ENCODE data around the gene FSTL5.

FSTL5 gene

DNA sequence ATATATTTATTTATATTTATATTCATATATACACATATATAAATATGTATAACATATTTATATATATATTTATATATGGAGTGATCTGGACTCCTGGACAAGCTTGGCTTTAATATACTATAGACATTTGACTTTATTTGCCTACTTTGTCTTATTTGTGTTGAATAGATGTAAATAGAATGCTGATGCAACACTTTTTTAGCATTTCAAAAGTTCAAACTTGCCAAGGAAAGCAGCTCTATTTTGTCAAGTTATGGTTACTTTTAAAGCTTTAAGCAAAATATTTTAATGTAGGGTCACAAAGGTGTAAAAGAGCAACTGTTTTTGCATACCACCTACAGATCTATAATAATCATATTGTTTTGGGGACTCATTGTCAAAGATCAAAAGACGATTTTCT is 61.1 kb downstream of the FSTL5 start:
- no peak for DNase-seq

DNA sequence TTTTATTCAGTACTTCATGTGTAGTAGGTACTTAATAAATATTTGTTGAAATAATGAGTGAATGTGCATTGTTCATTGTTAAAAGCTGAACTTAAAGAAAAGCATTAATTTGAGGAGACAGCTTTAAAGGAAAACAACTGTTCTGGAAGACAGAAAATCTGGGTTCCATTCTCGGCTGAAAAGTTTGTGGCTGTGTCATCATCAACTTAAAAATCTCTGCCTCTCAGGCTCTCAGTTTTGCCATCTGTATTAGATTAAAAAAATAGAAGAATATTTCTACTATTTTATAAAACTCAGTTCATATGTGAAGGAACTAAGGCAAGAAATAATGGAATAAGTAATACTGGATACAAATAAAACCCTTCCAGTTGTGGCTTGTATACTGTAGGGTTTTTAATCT is 62.5 kb downstream of the FSTL5 start:
- no peak for DNase-seq

- no peak for DNase-seq
Observed at GRCh38 chr4:162075726-162076125, 88.1 kb downstream of the FSTL5 start.

DNA sequence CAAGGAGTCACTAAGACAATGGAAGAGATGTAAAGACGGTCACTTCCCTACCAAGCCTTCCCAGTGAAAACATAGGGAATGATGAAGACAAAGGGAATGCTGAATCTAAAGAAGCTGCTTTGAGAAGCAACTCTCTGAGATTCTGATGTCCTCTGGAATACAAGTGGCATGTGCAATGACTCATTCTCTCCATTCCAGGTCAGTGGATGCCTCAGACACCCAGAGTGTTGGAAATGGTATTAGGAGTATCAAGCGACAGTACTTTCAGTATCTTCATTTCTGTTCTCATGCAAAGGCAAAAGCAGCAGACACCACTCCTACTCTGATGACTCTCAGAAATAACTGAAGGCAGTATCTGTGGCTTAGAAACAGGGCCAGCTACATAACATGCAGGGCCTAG is 102.6 kb downstream of the FSTL5 start:
- DNase-seq: no peak

- no peak for DNase-seq
Observed at GRCh38 chr4:162059656-162060055, 104.1 kb downstream of the FSTL5 start.

DNA sequence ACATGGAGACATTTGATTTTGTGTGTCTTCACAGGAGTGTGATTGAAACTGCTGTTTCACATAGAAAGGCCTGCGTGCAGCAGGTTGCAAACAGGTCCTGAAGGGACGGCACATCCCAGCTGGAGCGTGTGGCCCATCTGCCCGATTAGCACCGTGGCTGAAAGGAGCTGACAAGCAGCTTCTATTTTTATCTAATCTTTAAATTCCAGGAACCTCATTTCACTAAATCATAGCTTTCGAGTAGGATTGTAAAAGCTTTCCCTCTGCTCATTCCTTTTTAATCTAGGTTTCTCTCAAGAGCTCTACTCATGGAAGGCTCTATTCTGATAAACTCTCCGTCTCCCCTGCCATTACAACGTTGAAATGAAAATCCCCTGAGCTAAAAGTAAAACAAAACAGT is 106.8 kb downstream of the FSTL5 start:
- DNase-seq: no peak

DNA sequence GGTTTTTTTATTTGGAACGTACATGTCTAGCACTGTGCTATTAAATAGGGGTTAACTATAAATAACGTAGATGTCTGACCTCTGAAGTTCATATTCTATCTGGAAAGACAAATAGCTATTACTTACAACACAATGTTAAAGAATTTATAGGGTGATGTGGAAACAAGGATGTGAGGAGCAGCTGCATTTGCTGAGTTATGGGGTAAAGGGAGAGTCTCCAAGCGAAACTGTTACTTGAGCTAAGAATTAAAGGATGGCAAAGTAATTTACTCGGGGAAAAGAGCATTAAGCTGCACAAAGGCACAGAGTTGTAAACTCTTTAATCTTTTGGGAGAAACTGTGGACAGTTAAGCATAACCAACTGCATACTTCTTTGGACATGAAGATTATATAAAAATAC is 117.7 kb downstream of the FSTL5 start:
- DNase-seq: no peak

- DNase-seq: no peak
Observed at GRCh38 chr4:162038112-162038511, 125.7 kb downstream of the FSTL5 start.

DNA sequence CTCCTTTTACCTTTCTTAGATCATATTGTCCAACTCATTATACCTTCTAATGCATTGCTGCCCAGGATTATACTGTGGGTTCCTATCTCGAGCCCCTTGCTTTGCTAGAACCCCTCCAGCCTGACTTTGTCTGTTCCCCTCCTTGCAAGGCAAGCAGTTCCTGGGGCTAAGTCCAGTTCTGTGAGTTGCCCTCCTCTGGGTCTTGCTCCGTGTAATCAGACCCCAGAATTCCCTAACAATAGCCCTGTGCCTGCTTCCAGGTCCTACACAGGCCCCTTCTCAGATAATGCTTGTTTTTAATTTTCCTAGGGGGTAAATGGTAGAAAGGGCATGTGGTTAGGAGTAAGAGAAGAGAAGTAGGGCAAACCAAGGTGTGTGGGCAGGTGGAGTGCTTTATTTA is 145.9 kb downstream of the FSTL5 start:
- no peak for DNase-seq

- DNase-seq: no peak
Observed at GRCh38 chr4:162016991-162017390, 146.8 kb downstream of the FSTL5 start.

DNA sequence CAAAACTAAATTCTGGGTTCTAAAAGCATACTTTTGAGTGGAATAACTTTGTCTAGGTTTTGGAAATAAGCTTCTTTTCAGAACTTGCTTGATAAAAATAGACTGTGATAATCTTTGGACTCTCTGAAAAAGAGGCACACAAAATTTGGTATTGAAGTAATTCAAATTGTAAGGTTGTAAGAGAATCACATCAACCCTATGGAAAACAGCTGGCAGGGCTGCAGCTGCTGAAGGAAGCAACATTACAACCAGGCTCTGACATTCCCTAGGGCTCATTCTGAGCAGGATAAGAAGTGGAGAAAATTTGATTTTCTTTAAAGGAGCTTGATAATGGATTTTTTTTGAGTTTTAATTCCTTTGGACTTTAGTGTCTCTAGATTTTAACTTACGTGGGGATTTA is 147.6 kb downstream of the FSTL5 start:
- DNase-seq: no peak

- no peak for DNase-seq
Observed at GRCh38 chr4:162015090-162015489, 148.7 kb downstream of the FSTL5 start.

DNA sequence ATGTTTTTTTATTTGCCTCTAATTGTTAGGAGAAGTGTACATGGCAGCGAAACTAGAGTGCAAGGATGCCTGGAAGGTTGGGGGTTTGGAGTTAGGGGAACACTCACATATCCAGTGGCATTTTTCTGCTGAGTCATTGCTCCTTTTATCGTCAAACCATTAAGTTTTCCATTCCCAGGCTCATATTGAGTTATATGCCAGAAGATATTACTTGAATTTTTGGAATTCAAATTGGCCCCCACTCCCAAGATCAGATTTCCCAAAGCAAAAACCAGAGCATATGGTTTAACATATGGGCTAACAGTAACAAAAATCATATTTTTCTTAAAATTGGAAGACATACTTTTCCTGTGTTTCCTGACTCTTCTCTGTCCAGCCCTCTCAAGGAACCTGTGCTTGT is 152.7 kb downstream of the FSTL5 start:
- no peak for DNase-seq

DNA sequence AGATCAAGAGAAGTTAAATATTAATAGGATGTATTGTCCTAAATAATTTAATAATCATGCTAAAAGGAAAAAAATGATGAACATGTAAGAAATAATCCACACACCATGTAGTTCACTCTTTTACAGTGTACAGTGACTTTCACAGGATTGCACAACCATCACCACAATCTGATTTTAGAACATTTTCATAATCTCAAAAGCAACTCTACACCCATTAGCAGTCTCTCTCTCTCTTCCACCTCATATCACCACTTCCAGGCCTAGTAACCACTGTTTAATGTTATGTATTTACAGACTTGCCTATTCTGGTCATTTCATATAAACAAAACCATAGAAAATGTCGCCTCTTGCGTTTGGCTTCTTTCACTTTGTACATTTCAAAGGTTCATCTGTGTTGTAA is 153.4 kb downstream of the FSTL5 start:
- no peak for DNase-seq

- no peak for DNase-seq
Observed at GRCh38 chr4:161992317-161992716, 171.5 kb downstream of the FSTL5 start.

DNA sequence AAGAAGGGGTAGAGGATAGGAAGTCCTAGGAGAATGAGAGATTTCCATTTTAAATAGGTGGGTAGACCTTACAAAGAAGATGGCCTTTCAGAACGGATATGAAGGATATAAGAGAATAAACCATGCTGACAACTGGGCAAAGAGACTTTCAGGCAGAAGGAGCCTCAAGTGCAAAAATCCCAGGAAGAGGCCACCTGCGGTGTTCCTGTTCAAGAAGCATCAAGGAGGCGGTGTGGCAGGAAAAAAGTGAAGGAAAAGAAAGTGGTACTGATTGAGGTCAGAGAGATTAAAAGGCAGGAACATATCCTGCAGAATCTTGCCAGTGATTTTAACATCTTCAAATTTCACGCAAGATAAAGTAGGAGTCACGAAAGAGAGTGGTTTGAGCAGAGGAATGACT is 172.0 kb downstream of the FSTL5 start:
- DNase-seq: no peak

DNA sequence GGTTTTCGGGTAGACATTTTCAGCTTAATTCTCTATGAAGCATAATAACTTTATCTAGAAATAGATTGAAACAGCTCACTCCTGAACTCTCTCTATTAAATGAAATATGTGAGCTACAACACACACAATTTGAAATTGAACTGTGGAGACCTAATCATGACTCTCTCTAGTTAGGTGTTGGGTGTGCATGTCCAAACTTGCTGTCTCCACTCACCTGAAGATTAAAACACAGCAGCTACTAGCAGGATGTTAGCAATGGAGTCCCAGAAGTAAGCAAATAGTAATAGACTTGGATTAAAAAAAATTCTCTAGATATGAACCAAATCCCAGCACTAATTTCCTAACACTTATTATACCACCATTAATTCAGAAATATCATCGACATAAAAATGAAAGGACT is 173.1 kb downstream of the FSTL5 start:
- no peak for DNase-seq

- DNase-seq: no peak
Observed at GRCh38 chr4:161988946-161989345, 174.9 kb downstream of the FSTL5 start.

GRCh38 chr4:161987611-161988010 is 176.2 kb downstream of the FSTL5 start:
- DNase-seq: no peak

GRCh38 chr4:161952382-161952781 is 211.4 kb downstream of the FSTL5 start:
- DNase-seq: no peak

GRCh38 chr4:161949946-161950725 is 213.7 kb downstream of the FSTL5 start:
- no peak for DNase-seq

DNA sequence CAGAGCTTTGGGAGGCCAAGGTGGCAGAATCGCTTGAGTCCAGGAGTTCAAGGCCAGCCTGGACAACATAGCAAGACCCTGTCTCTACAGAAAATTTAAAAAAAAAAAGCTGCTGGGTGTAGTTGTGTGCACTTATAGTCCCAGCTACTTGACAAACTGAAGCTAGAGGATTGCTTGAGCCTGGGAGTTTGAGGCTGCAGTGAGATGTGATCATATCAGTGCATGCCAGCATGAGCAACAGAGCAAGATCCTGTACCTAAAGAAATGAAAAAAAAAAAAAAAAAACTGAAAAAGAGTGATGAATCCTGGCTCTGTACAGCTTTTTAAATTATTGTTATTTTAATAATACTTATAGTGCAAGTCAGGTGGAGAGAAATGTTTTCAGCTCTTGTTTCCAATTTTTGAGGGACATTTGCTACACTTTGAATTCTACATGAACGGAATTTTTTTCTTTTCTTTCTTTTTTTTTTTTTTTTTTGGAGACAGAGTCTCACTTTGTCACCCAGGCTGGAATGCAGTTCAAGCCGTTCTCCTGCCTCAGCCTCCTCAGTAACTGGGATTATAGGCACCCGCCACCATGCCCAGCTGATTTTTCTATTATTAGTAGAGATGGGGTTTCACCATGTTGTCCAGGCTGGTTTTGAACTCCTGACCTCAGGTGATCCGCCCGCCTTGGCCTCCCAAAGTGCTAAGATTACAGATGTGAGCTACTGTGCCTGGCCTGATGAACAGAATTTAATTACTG is 215.6 kb downstream of the FSTL5 start:
- no peak for DNase-seq

DNA sequence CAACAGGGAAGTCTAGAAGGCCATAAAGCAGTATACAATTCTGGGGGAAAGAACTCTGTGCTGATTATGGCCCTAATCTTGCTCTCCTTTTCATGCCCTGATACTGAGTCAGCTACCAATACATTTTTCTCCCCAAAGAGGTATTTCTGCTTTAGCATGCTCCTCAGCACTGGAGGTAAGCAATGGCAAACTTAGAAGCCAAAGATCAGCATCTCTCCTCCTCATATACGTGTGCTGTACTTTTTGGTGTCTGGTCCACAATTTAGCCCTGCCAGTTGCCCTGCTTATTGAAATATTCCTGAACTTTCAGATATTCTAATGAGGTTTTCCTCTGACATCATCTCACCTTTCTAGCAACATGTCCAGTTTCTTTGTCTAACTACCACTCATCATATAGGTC is 226.2 kb downstream of the FSTL5 start:
- DNase-seq: no peak
